Spleen (tissue), 13 donors: ENCODE data around the gene MS4A6E. TPM values are rescaled to one million over a fixed set of nuclear protein-coding genes. Genes with fewer than 3 reads are reported as not detected.
"Not testable (repeated sequence)": the region's sequence is repeated elsewhere in the genome, so short reads cannot be mapped to it uniquely, and the experiment has no call there.

ENCODE experiments used
- DNase-seq: peaks from one replicate; pipeline ENCODE4 v3.0.0-alpha.2; 2020
- H3K27ac ChIP-seq, 8 donors: fragments of 200-600 bp; sonication (generic) in 7 of 8; 1 replicate in 4 of 8; 2 replicates in 4 of 8; pipeline versions ENCODE4 v1.5.0 to v1.8.0; 2016 to 2021; ENCODE audit warnings: inconsistent platforms in 4 of 8, mild to moderate bottlenecking in 4 of 8, moderate library complexity in 1 of 8
- H3K27me3 ChIP-seq, 7 donors: fragments of 200-600 bp; sonication (generic) in 6 of 7; replicated peaks in 1 of 7; 1 replicate in 4 of 7; 2 replicates in 3 of 7; pipeline versions ENCODE4 v1.5.0 to v1.8.0; 2016 to 2021; ENCODE audit warnings: inconsistent platforms in 3 of 7, mild to moderate bottlenecking in 1 of 7
- H3K36me3 ChIP-seq, 6 donors: fragments of 200-600 bp; sonication (generic) in 5 of 6; 1 replicate in 4 of 6; 2 replicates in 2 of 6; pipeline versions ENCODE4 v1.5.0 to v1.8.0; 2016 to 2021; ENCODE audit warnings: inconsistent platforms in 2 of 6
- H3K4me1 ChIP-seq, 6 donors: fragments of 200-600 bp; sonication (generic) in 5 of 6; 1 replicate in 3 of 6; 2 replicates in 3 of 6; pipeline versions ENCODE4 v1.5.0 to v1.8.0; 2016 to 2021; ENCODE audit warnings: inconsistent platforms in 3 of 6
- H3K4me3 ChIP-seq, 8 donors: fragments of 200-600 bp; sonication (generic) in 7 of 8; 1 replicate in 4 of 8; 2 replicates in 4 of 8; pipeline versions ENCODE4 v1.5.0 to v1.8.0; 2016 to 2021; ENCODE audit warnings: inconsistent platforms in 4 of 8, mild to moderate bottlenecking in 4 of 8, moderate library complexity in 2 of 8
- H3K9me3 ChIP-seq, 8 donors: fragments of 200-600 bp; sonication (generic) in 7 of 8; 1 replicate in 4 of 8; 2 replicates in 4 of 8; pipeline versions ENCODE4 v1.5.0 to v1.8.0; 2016 to 2021; ENCODE audit warnings: inconsistent platforms in 4 of 8
- CTCF ChIP-seq, 11 experiments: fragments of 200-600 bp in 7 of 11; fragments of 450-650 bp in 4 of 11; sonication (generic) in 4 of 11; IDR thresholded peaks in 8 of 11; conservative IDR thresholded peaks in 3 of 11; 1 replicate in 7 of 11; 2 replicates in 4 of 11; pipeline versions ENCODE4 v1.4.0 to v1.8.0; 2016 to 2021; ENCODE audit warnings: antibody characterized with exemption in 11 of 11, inconsistent platforms in 4 of 11, mild to moderate bottlenecking in 1 of 11
- POLR2A ChIP-seq, 3 donors: fragments of 450-650 bp; IDR thresholded peaks; one replicate each; pipeline ENCODE4 v1.5.1; 2017; ENCODE audit warnings: antibody characterized with exemption in 3 of 3, mild to moderate bottlenecking in 1 of 3
- POLR2AphosphoS5 ChIP-seq, 3 donors: sonication (generic); formaldehyde crosslinking; IDR thresholded peaks; one replicate each; pipeline ENCODE4 v1.5.1; 2017; ENCODE audit warnings: antibody characterized with exemption in 3 of 3
- WGBS, 5 donors: extraction: QIAGEN DNeasy Blood & Tissue Kit in 3 of 5; methylation state at CpG; one replicate each; pipeline versions ENCODE4 v1.1.5 to v1.1.7; 2013 to 2018; 5-methylcytosine and 5-hydroxymethylcytosine counted together
- intact Hi-C: fragments of 100-400 bp; cut with DNase I; formaldehyde crosslinking; loops from one replicate; pipeline ENCODE4 v1.15.0; 2023; ENCODE audit warnings: low total_unique reads
- long read RNA-seq, 2 donors: transcript quantifications; one replicate each; lab custom pipeline, GENCODE V29; 2026
- polyA plus RNA-seq, 3 donors: library from polyadenylated mRNA; stranded (reverse); fragments of 200-250 nt; gene quantifications; one replicate each; pipeline ENCODE4 v1.2.1, GENCODE V29; 2013
- total RNA-seq, 7 donors: library from RNA; depleted of rRNA in 3 of 7; stranded (reverse); fragments of >200 nt in 3 of 7; fragmentation: NEBNext Ultra II Directional in 4 of 7; extraction: Animal tissue kit (Norgen Biotek cat#: 25700) in 4 of 7; gene quantifications; one replicate each; pipeline versions ENCODE4 v1.1.0 to v1.2.1, GENCODE V29; 2016 to 2021
- donor health status: healthy with polysubstance abuse.
- donor health status: DM: no; HTN: no; CAD: no; lungs with moderate emphysema.
- donor health status: DM: no; HTN: no; CAD: no.
- donor health status: Bipolar disorder and iron deficiency.
- donor health status: healthy.
- donor health status: DM: no; HTN: no; CAD: no.
- donor health status: DM: yes; HTN: yes; CAD: no.

The MS4A6E gene
- total RNA-seq: 100 to 1,000 TPM in 1 of 7 donors, 1 to 10 TPM in 4, under 1 TPM in 1, not detected in 1; 0.95 to 128 (median 4.7) TPM
- polyA plus RNA-seq: 10 to 100 TPM in 1 of 3 donors, 1 to 10 TPM in 1, under 1 TPM in 1; 0.65 to 10.5 (median 7.2) TPM
- long read RNA-seq, donor 1: 0 reads
- long read RNA-seq, donor 2: 0 reads

GRCh38 chr11:60326955-60327354 lies at the start of gene MS4A6E:
MS4A6E (plus strand) TSS chr11:60327255; CDS start chr11:60334896, 7,641 bp downstream.
- TF ChIP-seq CTCF (IDR thresholded peaks at IDR 0.05 in 8 of 11, conservative IDR thresholded peaks at IDR 0.05 in 3 of 11) (no peak), POLR2A (IDR thresholded peaks at IDR 0.05) (no peak), POLR2AphosphoS5 (IDR thresholded peaks at IDR 0.05) (no peak)
- WGBS, 5 donors: 0 to 85% (median 63%) methylated on average over 1 of the region's 1 CpG
- Histone ChIP-seq H3K27me3 (no peaks in the 10 kb centered on the region), H3K9me3 (peaks cover 0 to 66% (median 32%) of the 10 kb centered on the region in 8 donors), H3K27ac (no peak within 1 kb of the TSS), H3K4me3 (no peak within 1 kb of the TSS), H3K4me1 (no peaks in the 10 kb centered on the region), H3K36me3 (no peaks in the 10 kb centered on the region)
- intact Hi-C loops: no loop called here
- DNase-seq: no peak

GRCh38 chr11:60280412-60280811 lies 46.6 kb upstream of the MS4A6E start, which contains the start of gene MS4A4A:
MS4A4A (plus strand) TSS chr11:60280666; CDS start chr11:60280676, 10 bp downstream.
- no peak for DNase-seq
- H3K36me3 ChIP-seq: no peaks in the 10 kb centered on the region
- peaks cover 0 to 21% (median 7%) of the 10 kb centered on the region in 6 donors for H3K4me1 ChIP-seq
- intact Hi-C loops: no loop called here
- WGBS, 5 donors: 18 to 35% (median 33%) methylated on average over 3 of the region's 3 CpGs
- no peaks in the 10 kb centered on the region for H3K9me3 ChIP-seq
- H3K4me3 ChIP-seq: peak within 1 kb of the TSS in 4 of 8 donors; percentile 2 to 53 (median 14)
- H3K27ac ChIP-seq: peak within 1 kb of the TSS in 6 of 8 donors; percentile 35 to 81 (median 63)
- no peak for TF ChIP-seq CTCF (IDR thresholded peaks at IDR 0.05 in 8 of 11, conservative IDR thresholded peaks at IDR 0.05 in 3 of 11)
- TF ChIP-seq POLR2AphosphoS5 (IDR thresholded peaks at IDR 0.05): peak in 1 of 3 donors; percentile 65
- H3K27me3 ChIP-seq: no peaks in the 10 kb centered on the region

- intact Hi-C loops: no loop called here
- H3K27me3 ChIP-seq: no peaks in the 10 kb centered on the region
- no peak for DNase-seq
- no peaks in the 10 kb centered on the region for H3K36me3 ChIP-seq
- WGBS, 5 donors: 34 to 60% (median 59%) methylated on average over 2 of the region's 2 CpGs
- H3K9me3 ChIP-seq: no peaks in the 10 kb centered on the region
- TF ChIP-seq POLR2AphosphoS5 (IDR thresholded peaks at IDR 0.05) (peak in 1 of 3 donors; percentile 22), POLR2A (IDR thresholded peaks at IDR 0.05) (no peak), CTCF (IDR thresholded peaks at IDR 0.05 in 8 of 11, conservative IDR thresholded peaks at IDR 0.05 in 3 of 11) (no peak)
- peak overlapping the region in 6 of 8 donors; percentile 7 to 81 (median 63) for H3K27ac ChIP-seq
- peaks cover 0 to 21% (median 7%) of the 10 kb centered on the region in 6 donors for H3K4me1 ChIP-seq
- H3K4me3 ChIP-seq: peak overlapping the region in 4 of 8 donors; percentile 2 to 53 (median 14)
Observed at GRCh38 chr11:60281485-60281884, 45.6 kb upstream of the MS4A6E start.

GRCh38 chr11:60282286-60282685 lies 44.8 kb upstream of the MS4A6E start:
- peak overlapping the region in 1 of 8 donors; percentile 53 for H3K4me3 ChIP-seq
- peak overlapping the region in 6 of 8 donors; percentile 7 to 81 (median 63) for H3K27ac ChIP-seq
- H3K27me3 ChIP-seq: no peaks in the 10 kb centered on the region
- TF ChIP-seq POLR2AphosphoS5 (IDR thresholded peaks at IDR 0.05) (no peak), CTCF (IDR thresholded peaks at IDR 0.05 in 8 of 11, conservative IDR thresholded peaks at IDR 0.05 in 3 of 11) (no peak), POLR2A (IDR thresholded peaks at IDR 0.05) (no peak)
- H3K36me3 ChIP-seq: no peaks in the 10 kb centered on the region
- H3K4me1 ChIP-seq: peaks cover 0 to 21% (median 7%) of the 10 kb centered on the region in 6 donors
- no peaks in the 10 kb centered on the region for H3K9me3 ChIP-seq
- DNase-seq: no peak
- WGBS, 5 donors: 70 to 90% (median 78%) methylated on average over 2 of the region's 2 CpGs
- intact Hi-C loops: no loop called here

- Histone ChIP-seq H3K4me1 (peaks cover 0 to 15% (median 4%) of the 10 kb centered on the region in 6 donors), H3K27ac (peak overlapping the region in 3 of 8 donors; percentile 4 to 81 (median 71))
- H3K4me3 ChIP-seq, DNase-seq, intact Hi-C loops, H3K9me3 ChIP-seq, H3K36me3 ChIP-seq, H3K27me3 ChIP-seq: not testable (repeated sequence)
- WGBS, 5 donors: 70 to 87% (median 75%) methylated on average over 7 of the region's 7 CpGs
Observed at GRCh38 chr11:60285411-60286126, 41.5 kb upstream of the MS4A6E start.
